MM.1S (cell line): ENCODE measurements around the gene CHST2.
A peak's percentile ranks its signal among the peaks of the same experiment; 100 is the strongest.

Experiments
- DNase-seq: peaks from one replicate; pipeline ENCODE4 v3.0.0-alpha.2; 2015
- H2AFZ ChIP-seq: fragments of 300-600 bp; sonication (generic); 2 replicates; pipeline ENCODE4 v1.6.0; 2016; ENCODE audit warnings: antibody characterized with exemption, low read length
- H3F3A ChIP-seq: fragments of 300-600 bp; sonication (generic); 2 replicates; pipeline ENCODE4 v1.6.1; 2016; ENCODE audit warnings: mild to moderate bottlenecking, antibody characterized with exemption, low read length, moderate library complexity, mixed read lengths; ENCODE audit not compliant: insufficient read depth
- H3K27ac ChIP-seq: fragments of 300-600 bp; sonication (generic); 2 replicates; pipeline ENCODE4 v1.5.1; 2016; ENCODE audit warnings: mild to moderate bottlenecking, low read length
- H3K27me3 ChIP-seq: fragments of 300-600 bp; sonication (generic); replicated peaks from 2 replicates; pipeline ENCODE4 v1.6.0; 2016; ENCODE audit warnings: low read length; ENCODE audit not compliant: insufficient read depth
- H3K36me3 ChIP-seq: fragments of 300-600 bp; sonication (generic); replicated peaks from 2 replicates; pipeline ENCODE4 v1.6.1; 2016; ENCODE audit warnings: mild to moderate bottlenecking, low read length, mixed read lengths; ENCODE audit not compliant: insufficient read depth
- H3K4me1 ChIP-seq: fragments of 300-600 bp; sonication (generic); 2 replicates; pipeline ENCODE4 v1.6.1; 2016; ENCODE audit warnings: low read length, mixed read lengths
- H3K4me2 ChIP-seq: fragments of 300-600 bp; sonication (generic); 2 replicates; pipeline ENCODE4 v1.6.0; 2016; ENCODE audit warnings: low read depth, low read length
- H3K4me3 ChIP-seq: fragments of 300-600 bp; sonication (generic); 2 replicates; pipeline ENCODE4 v1.5.1; 2016; ENCODE audit warnings: low read length, mixed read lengths
- H3K79me2 ChIP-seq: fragments of 300-600 bp; sonication (generic); 2 replicates; pipeline ENCODE4 v1.6.1; 2016; ENCODE audit warnings: mixed run types, low read length, mixed read lengths
- H3K9ac ChIP-seq: fragments of 300-600 bp; sonication (generic); 2 replicates; pipeline ENCODE4 v1.6.1; 2016; ENCODE audit warnings: low read length, mixed read lengths
- H3K9me2 ChIP-seq: fragments of 300-600 bp; sonication (generic); replicated peaks from 2 replicates; pipeline ENCODE4 v1.6.1; 2016; ENCODE audit warnings: mild to moderate bottlenecking, low read length, mixed read lengths; ENCODE audit not compliant: insufficient read depth
- H3K9me3 ChIP-seq: fragments of 300-600 bp; sonication (generic); replicated peaks from 2 replicates; pipeline ENCODE4 v1.6.1; 2016; ENCODE audit warnings: mild to moderate bottlenecking, low read length, mixed read lengths; ENCODE audit not compliant: insufficient read depth
- H4K20me1 ChIP-seq: fragments of 300-600 bp; sonication (generic); 2 replicates; pipeline ENCODE4 v1.6.1; 2016; ENCODE audit warnings: mild to moderate bottlenecking, low read length, moderate library complexity, mixed read lengths; ENCODE audit not compliant: insufficient read depth
- CTCF ChIP-seq: fragments of 300-600 bp; sonication (generic); IDR thresholded peaks from 2 replicates; pipeline ENCODE4 v1.5.1; 2016; ENCODE audit warnings: antibody characterized with exemption, low read length, mixed read lengths
- EZH2 ChIP-seq: fragments of 300-600 bp; sonication (generic); optimal IDR thresholded peaks from 2 replicates; pipeline ENCODE3; 2017; ENCODE audit warnings: low read depth, mild to moderate bottlenecking, antibody characterized with exemption, low read length, mixed read lengths
- EZH2phosphoT487 ChIP-seq: fragments of 300-600 bp; sonication (generic); IDR thresholded peaks from 2 replicates; pipeline ENCODE4 v1.6.1; 2018; ENCODE audit warnings: antibody characterized with exemption, low read length

Gene CHST2

GRCh38 chr3:143119974-143120715, 574 bp downstream of the CHST2 start:
- H3K9me3 ChIP-seq, result no peaks in the 10 kb centered on the region
- no peak overlapping the region for H3K9ac ChIP-seq
- TF ChIP-seq EZH2 (no peak), CTCF (no peak), EZH2phosphoT487 (no peak)
- no peaks in the 10 kb centered on the region for H3K4me1 ChIP-seq
- no peak overlapping the region for H3K27ac ChIP-seq
- H4K20me1 ChIP-seq, result no peaks in the 10 kb centered on the region; the same call in 1 of the 2 replicates
- peak overlapping the region; percentile 89 for H2AFZ ChIP-seq
- no peaks in the 10 kb centered on the region for H3K9me2 ChIP-seq
- peak overlapping the region; percentile 85 for H3K4me3 ChIP-seq
- H3F3A ChIP-seq, result no peaks in the 10 kb centered on the region
- H3K27me3 ChIP-seq, result 0 out of 2 replicates have a peak, but pooled peaks cover 4% of the 10 kb centered on the region
- no peaks in the 10 kb centered on the region for H3K36me3 ChIP-seq
- H3K4me2 ChIP-seq, result peak overlapping the region; percentile 98
- no peaks in the 10 kb centered on the region for H3K79me2 ChIP-seq
- DNase-seq, result no peak

GRCh38 chr3:143120716-143121240, 1.2 kb downstream of the CHST2 start:
- Histone ChIP-seq H3K9ac (no peak overlapping the region), H3K9me3 (no peaks in the 10 kb centered on the region), H3K27ac (no peak overlapping the region), H3K4me2 (peak overlapping the region; percentile 98), H3K4me1 (no peaks in the 10 kb centered on the region), H3K4me3 (peak overlapping the region; percentile 85), H3K79me2 (no peaks in the 10 kb centered on the region), H3F3A (no peaks in the 10 kb centered on the region), H3K27me3 (0 out of 2 replicates have a peak, but pooled peaks cover 4% of the 10 kb centered on the region), H3K9me2 (no peaks in the 10 kb centered on the region), H4K20me1 (no peaks in the 10 kb centered on the region; the same call in 1 of the 2 replicates), H2AFZ (peak overlapping the region; percentile 89), H3K36me3 (no peaks in the 10 kb centered on the region)
- TF ChIP-seq EZH2phosphoT487 (no peak), EZH2 (no peak), CTCF (peak; percentile 11; the same call in 1 of the 2 replicates)
- peak; percentile 53 for DNase-seq

GRCh38 chr3:143121241-143122088, 1.9 kb downstream of the CHST2 start:
- no peak overlapping the region for H3K9ac ChIP-seq
- no peak overlapping the region for H3K27ac ChIP-seq
- H3F3A ChIP-seq, result no peaks in the 10 kb centered on the region
- TF ChIP-seq EZH2 (no peak), EZH2phosphoT487 (no peak), CTCF (no peak)
- H3K9me3 ChIP-seq, result no peaks in the 10 kb centered on the region
- H2AFZ ChIP-seq, result no peak overlapping the region
- H3K36me3 ChIP-seq, result no peaks in the 10 kb centered on the region
- H3K79me2 ChIP-seq, result no peaks in the 10 kb centered on the region
- DNase-seq, result no peak
- no peaks in the 10 kb centered on the region for H3K9me2 ChIP-seq
- H4K20me1 ChIP-seq, result no peaks in the 10 kb centered on the region; the same call in 1 of the 2 replicates
- H3K4me3 ChIP-seq, result no peak overlapping the region
- peak overlapping the region; percentile 98; the same call in 1 of the 2 replicates for H3K4me2 ChIP-seq
- no peaks in the 10 kb centered on the region for H3K4me1 ChIP-seq
- 0 out of 2 replicates have a peak, but pooled peaks cover 4% of the 10 kb centered on the region for H3K27me3 ChIP-seq
